OCI-LY7 (cell line): ENCODE results near the gene GGNBP2. TPM values are rescaled to one million over a fixed set of nuclear protein-coding genes. Genes with fewer than 3 reads are reported as not detected.

Experiments
- BruUV-seq: library from RNA; stranded (reverse); fragments of 400-500 nt; replicated peaks from 2 replicates; lab custom pipeline; 2021; lab: Mats Ljungman, UMichigan
- CTCF ChIA-PET: fragments of 300-600 bp; sonication (Branson Sonifier 250); formaldehyde crosslinking; loops from one replicate; lab custom pipeline; 2022; ENCODE audit warnings: antibody characterized with exemption; ENCODE audit not compliant: unreplicated experiment; lab: Charles Lee
- POLR2A ChIA-PET: fragments of 300-600 bp; sonication (Branson Sonifier 250); formaldehyde crosslinking; loops from one replicate; lab custom pipeline; 2022; ENCODE audit warnings: antibody characterized with exemption; lab: Charles Lee
- DNase-seq: peaks from one replicate; pipeline ENCODE4 v3.0.0-alpha.2; 2015; ENCODE audit warnings: low spot score
- H2AFZ ChIP-seq: fragments of 200-600 bp; sonication (generic), shearing (Covaris generic); 2 replicates; pipeline ENCODE4 v1.6.1; 2014; ENCODE audit warnings: mild to moderate bottlenecking, antibody characterized with exemption, low read length, moderate library complexity
- H3K27ac ChIP-seq: fragments of 200-600 bp; sonication (generic); 2 replicates; pipeline ENCODE4 v1.5.1; 2014; ENCODE audit warnings: mixed run types, low read depth, mild to moderate bottlenecking, moderate library complexity, low read length, inconsistent platforms; ENCODE audit not compliant: poor library complexity, severe bottlenecking
- H3K36me3 ChIP-seq: fragments of 200-600 bp; sonication (generic); 2 replicates; pipeline ENCODE4 v1.6.1; 2014; ENCODE audit warnings: mild to moderate bottlenecking, antibody characterized with exemption, low read length, moderate library complexity, mixed read lengths; ENCODE audit not compliant: insufficient read depth
- H3K4me1 ChIP-seq: fragments of 200-600 bp; sonication (generic); 2 replicates; pipeline ENCODE4 v1.5.1; 2014; ENCODE audit warnings: mild to moderate bottlenecking, low read length; ENCODE audit not compliant: insufficient read depth, poor library complexity, severe bottlenecking
- H3K4me2 ChIP-seq: fragments of 200-600 bp; sonication (generic); 2 replicates; pipeline ENCODE4 v1.6.1; 2014; ENCODE audit warnings: mild to moderate bottlenecking, low read length
- H3K4me3 ChIP-seq: fragments of 200-600 bp; sonication (generic); 2 replicates; pipeline ENCODE4 v1.5.1; 2014; ENCODE audit warnings: mild to moderate bottlenecking, low read depth, low read length; ENCODE audit not compliant: poor library complexity, severe bottlenecking
- H3K79me2 ChIP-seq: fragments of 200-600 bp; sonication (generic); 2 replicates; pipeline ENCODE4 v1.6.1; 2016; ENCODE audit warnings: low read depth, mild to moderate bottlenecking, low read length, moderate library complexity, mixed read lengths; ENCODE audit not compliant: insufficient read depth
- H3K9me2 ChIP-seq: fragments of 200-600 bp; sonication (generic); 2 replicates; pipeline ENCODE4 v1.6.1; 2016; ENCODE audit warnings: mild to moderate bottlenecking, low read length, mixed read lengths; ENCODE audit not compliant: insufficient read depth
- H3K9me3 ChIP-seq: fragments of 200-600 bp; sonication (generic); 2 replicates; pipeline ENCODE4 v1.6.1; 2014; ENCODE audit warnings: mild to moderate bottlenecking, mixed run types, low read length, mixed read lengths
- H4K20me1 ChIP-seq: fragments of 200-600 bp; sonication (generic); 2 replicates; pipeline ENCODE4 v1.6.1; 2014; ENCODE audit warnings: mild to moderate bottlenecking, antibody characterized with exemption, low read length, moderate library complexity, mixed read lengths; ENCODE audit not compliant: insufficient read depth
- CTCF ChIP-seq: fragments of 200-600 bp; sonication (generic); conservative IDR thresholded peaks from 2 replicates; pipeline ENCODE4 v1.5.1; 2014; ENCODE audit warnings: mild to moderate bottlenecking, antibody characterized with exemption, low read length, moderate library complexity, mixed read lengths
- EZH2phosphoT487 ChIP-seq: fragments of 200-600 bp; sonication (generic); IDR thresholded peaks from 2 replicates; pipeline ENCODE4 v1.6.1; 2018; ENCODE audit warnings: low read depth, borderline replicate concordance, mild to moderate bottlenecking, mixed run types, antibody characterized with exemption, low read length, moderate library complexity, mixed read lengths
- intact Hi-C: fragments of 100-400 bp; cut with micrococcal nuclease; formaldehyde crosslinking; loops from one replicate; pipeline ENCODE4 v1.10.0; 2022; ENCODE audit not compliant: unreplicated experiment
- total RNA-seq, 2 experiments: library from RNA; depleted of rRNA in 1 of 2; stranded (reverse); fragments of >200 nt in 1 of 2; shearing (Covaris generic) in 1 of 2; gene quantifications; 2 replicates each; pipeline ENCODE4 v1.2.3, GENCODE V29; 2014 to 2022

The GGNBP2 gene
- total RNA-seq, 2 experiments from 2014 or later, result 66.5 to 115 TPM

- Histone ChIP-seq H3K4me1 (peaks cover 19% of the 10 kb centered on the region), H3K79me2 (no peaks in the 10 kb centered on the region), H3K9me3 (no peaks in the 10 kb centered on the region), H3K4me3 (no peak overlapping the region), H2AFZ (no peak overlapping the region), H3K4me2 (no peak overlapping the region), H3K9me2 (no peaks in the 10 kb centered on the region), H4K20me1 (peaks cover 3% of the 10 kb centered on the region; the same call in 1 of the 2 replicates), H3K36me3 (peaks cover 25% of the 10 kb centered on the region), H3K27ac (no peak overlapping the region)
- ChIA-PET POLR2A (interaction anchor here (1.2 to 1.4 kb wide), 2 partner anchors 8 to 47 kb away, joined by 4 to 10 read pairs; partner anchors contain the start of gene MRM1), CTCF (no interaction called here)
- BruUV-seq, result no TSS peak
- no peak for TF ChIP-seq CTCF
- no peak for TF ChIP-seq EZH2phosphoT487
- no peak for DNase-seq
- intact Hi-C loops, result no loop called here
These were observed 49.1 kb downstream of the GGNBP2 start for GRCh38 chr17:36593656-36594316.

- peaks cover 19% of the 10 kb centered on the region for H3K4me1 ChIP-seq
These were observed 50.1 kb downstream of the GGNBP2 start for GRCh38 chr17:36594626-36595401.

More at GRCh38 chr17:36594626-36595401, 50.1 kb downstream of the GGNBP2 start:
- Histone ChIP-seq H4K20me1 (no peaks in the 10 kb centered on the region; the same call in 1 of the 2 replicates), H3K79me2 (no peaks in the 10 kb centered on the region), H3K4me3 (no peak overlapping the region), H3K4me2 (no peak overlapping the region), H3K9me2 (no peaks in the 10 kb centered on the region), H3K9me3 (no peaks in the 10 kb centered on the region), H3K27ac (no peak overlapping the region), H3K36me3 (peaks cover 15% of the 10 kb centered on the region), H2AFZ (no peak overlapping the region)
- no peak for DNase-seq
- intact Hi-C loops, result no loop called here
- BruUV-seq, result no TSS peak
- ChIA-PET POLR2A (interaction anchor here (0.6 to 1.1 kb wide), 4 partner anchors 9 to 814 kb away, joined by 3 to 7 read pairs (median 4); no protein-coding TSS in a partner anchor), CTCF (no interaction called here)
- TF ChIP-seq EZH2phosphoT487 (no peak), CTCF (no peak)
